KOPT-K1 (cell line): ENCODE results near the gene LANCL2.

Experiments
- H3K27ac ChIP-seq: fragments of 200-600 bp; sonication (generic); 2 replicates; pipeline ENCODE4 v1.5.1; 2016; ENCODE audit warnings: antibody characterized with exemption, mild to moderate bottlenecking, low read depth, low read length; ENCODE audit not compliant: poor library complexity, severe bottlenecking
- H3K36me3 ChIP-seq: fragments of 200-600 bp; sonication (generic); 2 replicates; pipeline ENCODE4 v1.5.1; 2017; ENCODE audit warnings: antibody characterized with exemption, mild to moderate bottlenecking, low read length, moderate library complexity; ENCODE audit not compliant: insufficient read depth
- H3K9me3 ChIP-seq: fragments of 200-600 bp; sonication (generic); 2 replicates; pipeline ENCODE4 v1.5.1; 2017; ENCODE audit warnings: antibody characterized with exemption, low read length, mild to moderate bottlenecking; ENCODE audit not compliant: insufficient read depth, poor library complexity, severe bottlenecking

The LANCL2 gene

DNA sequence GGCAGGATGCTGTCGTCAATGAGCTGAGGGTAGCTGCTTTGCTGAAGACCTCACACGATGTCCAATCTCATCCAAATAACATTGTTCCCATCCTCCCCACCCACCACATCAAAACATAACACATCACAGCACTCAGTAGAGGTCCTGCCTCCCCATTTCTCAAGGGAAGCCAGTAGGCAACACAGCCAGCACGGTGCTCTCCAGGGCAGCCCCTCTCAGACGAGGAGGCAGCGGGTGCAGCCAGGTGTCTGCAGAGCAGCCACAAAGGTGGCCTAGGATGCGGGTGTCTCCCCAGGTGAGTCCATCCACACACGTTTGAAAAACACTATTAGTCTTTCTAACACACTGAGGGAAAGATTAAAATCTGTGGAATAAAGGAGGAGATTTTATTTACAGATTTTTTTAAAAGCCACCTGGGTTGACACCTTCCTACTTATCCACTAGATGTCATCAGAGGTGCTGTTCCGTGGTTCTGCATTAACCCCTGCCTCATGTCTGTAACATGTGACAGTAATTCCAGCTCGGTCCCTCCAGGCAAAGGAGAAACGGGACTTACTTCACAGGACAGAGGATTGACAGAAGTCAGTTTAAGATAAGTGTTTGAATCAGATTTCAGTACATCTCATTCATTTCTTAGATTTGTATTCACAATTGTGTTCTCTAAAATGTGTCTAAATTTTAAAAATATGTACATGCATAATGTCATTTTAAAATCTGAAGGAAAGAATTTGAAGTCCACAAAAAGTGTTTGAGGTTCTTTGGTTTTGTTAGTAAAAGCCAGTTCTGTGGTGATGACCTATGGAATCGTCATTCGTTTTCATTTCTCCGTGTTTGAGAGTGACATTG is 68.0 kb downstream of the LANCL2 start:
- Histone ChIP-seq H3K27ac (no peak overlapping the region), H3K36me3 (peaks cover 6% of the 10 kb centered on the region; the same call in 1 of the 2 replicates), H3K9me3 (no peaks in the 10 kb centered on the region)

DNA sequence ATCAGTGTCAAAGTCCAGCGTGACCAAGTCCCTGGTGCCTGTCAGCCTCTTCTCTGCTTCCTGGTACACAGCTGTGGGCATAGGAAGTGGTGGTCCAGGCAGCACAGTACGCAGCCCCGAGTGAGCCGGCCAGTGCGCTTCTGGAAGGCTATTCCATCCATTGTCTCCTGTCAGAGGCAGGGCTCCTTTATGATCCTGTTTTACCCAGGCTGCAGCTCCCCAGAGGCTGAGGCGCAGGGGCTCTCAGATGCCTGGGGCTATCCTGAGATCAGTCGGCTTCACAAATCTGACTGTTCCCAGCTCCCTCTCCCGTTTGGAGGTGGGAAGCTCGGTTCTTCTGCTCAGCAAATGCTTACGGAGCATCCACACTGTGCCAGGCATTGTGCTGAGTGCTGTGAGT is 70.3 kb downstream of the LANCL2 start:
- peaks cover 6% of the 10 kb centered on the region; the same call in 1 of the 2 replicates for H3K36me3 ChIP-seq
- no peaks in the 10 kb centered on the region for H3K9me3 ChIP-seq
- H3K27ac ChIP-seq, result no peak overlapping the region

DNA sequence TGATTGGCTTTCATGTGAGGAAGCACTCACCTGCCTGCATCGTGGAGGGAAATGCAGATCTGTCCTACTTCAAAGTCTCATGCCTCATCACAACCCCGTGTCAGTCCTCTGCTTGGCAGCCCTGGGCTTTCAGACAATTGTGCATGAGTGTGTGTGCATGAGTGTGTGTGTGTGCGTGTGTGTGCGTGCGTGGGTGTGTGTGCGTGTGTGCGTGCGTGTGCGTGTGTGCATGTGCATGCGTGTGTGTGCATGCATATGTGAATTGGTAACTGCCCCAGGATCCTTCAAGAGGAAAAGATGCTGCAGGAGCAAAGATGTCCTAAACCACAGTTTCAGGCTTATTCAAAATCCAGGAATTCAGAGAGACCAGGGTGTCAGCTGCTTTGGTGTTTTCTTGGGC is 71.3 kb downstream of the LANCL2 start:
- Histone ChIP-seq H3K27ac (no peak overlapping the region), H3K36me3 (peaks cover 4% of the 10 kb centered on the region; the same call in 1 of the 2 replicates), H3K9me3 (no peaks in the 10 kb centered on the region)

DNA sequence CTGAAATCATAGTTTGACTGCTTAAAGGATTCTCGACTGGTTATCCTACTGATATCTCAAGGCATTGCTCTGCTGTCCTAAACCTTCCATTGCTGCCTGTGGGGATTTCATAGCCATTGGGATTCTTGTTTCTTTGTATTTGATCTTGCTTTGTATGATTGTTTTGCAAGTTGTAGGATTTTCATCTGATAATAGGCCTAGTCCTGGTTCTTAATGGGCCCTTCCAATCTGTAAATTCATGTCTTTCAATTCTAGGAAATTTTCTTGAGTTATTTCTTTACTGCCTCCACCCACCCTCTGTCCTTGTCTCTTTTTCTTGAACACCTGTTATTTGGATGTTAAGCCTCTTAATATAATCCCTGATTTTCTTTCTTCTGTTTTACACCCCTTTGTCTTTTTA is 72.2 kb downstream of the LANCL2 start:
- H3K9me3 ChIP-seq, result no peaks in the 10 kb centered on the region
- H3K27ac ChIP-seq, result no peak overlapping the region
- H3K36me3 ChIP-seq, result no peaks in the 10 kb centered on the region

DNA sequence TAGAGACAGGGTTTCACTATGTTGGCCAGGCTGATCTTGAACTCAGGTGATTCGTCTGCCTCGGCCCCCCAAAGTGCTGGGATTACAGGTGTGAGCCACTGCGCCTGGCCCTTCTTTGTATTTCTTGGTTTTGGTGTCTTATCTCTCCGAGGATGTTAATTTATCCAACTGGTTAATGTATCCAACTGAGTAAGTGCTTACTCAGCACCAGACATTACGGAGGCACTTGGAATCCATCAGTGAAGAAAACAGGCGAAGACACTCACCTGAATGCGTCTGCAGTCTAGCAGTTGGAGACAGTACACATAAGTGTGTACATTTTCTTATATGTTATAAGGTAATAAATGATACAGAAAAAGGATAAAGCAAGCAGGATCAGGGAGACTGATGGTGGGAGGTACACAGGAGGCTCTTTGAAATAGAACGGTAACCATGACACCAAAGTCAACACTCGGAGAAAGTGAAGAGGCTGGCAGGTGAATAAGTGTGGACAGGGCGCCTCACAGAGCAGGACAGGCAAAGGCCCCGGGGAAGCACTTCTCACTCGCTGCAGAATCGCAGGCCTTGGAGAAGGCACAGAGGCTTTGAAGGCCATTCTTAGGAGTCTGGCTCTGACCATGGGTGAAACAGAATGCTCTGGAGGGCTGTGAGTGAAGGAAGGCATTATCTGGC is 73.1 kb downstream of the LANCL2 start:
- H3K9me3 ChIP-seq, result no peaks in the 10 kb centered on the region
- no peak overlapping the region for H3K27ac ChIP-seq
- no peaks in the 10 kb centered on the region for H3K36me3 ChIP-seq

DNA sequence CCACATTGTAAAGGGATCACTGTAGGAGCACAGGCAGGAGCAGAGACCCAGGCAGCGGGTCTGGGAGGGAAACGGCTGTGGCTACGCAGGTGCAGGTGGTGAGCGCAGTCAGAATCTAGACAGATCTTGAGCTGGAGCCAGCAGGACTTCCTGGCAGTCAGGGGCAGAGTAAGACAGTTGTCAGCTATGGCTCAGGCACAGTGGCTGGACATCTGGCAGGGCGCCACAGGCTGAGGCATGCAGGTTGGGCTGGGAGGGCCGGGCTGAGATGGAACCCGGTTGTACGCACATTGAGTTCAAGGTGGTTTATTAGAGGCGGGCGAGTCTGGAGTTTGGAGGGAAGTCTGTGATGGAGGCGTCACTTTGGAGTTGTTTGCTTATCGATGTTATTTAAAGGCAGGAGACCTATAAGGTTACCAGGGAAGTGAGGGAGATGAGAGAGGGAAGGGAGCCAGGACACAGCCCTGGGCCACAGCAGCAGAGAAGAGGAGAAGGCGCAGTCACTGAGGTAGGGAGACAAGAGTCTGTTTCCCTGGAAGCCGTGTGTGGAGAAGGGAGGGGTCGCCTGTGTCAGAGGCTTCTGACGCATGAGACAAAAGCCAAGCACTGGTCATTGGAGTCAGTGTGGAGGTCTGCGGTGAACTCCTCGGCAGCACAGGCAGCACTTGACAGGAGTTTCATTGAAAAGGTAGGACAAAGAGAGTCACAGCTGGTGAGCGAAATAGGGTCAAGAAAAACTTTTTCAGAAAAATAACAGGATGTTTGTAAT is 73.8 kb downstream of the LANCL2 start:
- Histone ChIP-seq H3K36me3 (no peaks in the 10 kb centered on the region), H3K27ac (no peak overlapping the region)

DNA sequence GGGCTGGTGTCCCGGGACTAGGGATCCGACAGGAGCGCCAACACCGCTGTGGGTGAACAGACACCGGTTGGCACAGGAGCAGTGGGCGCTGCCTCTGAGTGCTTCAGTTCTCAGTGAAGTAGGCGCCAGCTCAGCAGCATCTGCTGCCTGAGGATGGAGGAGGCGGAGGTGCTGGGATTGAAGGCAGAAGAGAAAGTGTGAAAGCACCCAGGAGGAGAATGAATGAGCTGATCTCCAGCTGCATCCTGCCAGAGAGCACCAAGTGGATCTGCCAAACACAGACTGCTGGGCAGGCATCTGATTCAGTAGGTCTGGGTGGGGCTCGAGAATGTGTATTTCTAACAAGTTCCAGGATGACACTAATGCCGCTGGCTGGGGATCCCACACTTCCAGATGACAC is 74.5 kb downstream of the LANCL2 start:
- no peaks in the 10 kb centered on the region for H3K9me3 ChIP-seq
- H3K36me3 ChIP-seq, result no peaks in the 10 kb centered on the region
- H3K27ac ChIP-seq, result no peak overlapping the region

More for the DNA sequence above, 73.8 kb downstream of the LANCL2 start:
- H3K9me3 ChIP-seq, result no peaks in the 10 kb centered on the region

GRCh38 chr7:55440040-55440690 is 75.0 kb downstream of the LANCL2 start:
- H3K27ac ChIP-seq, result no peak overlapping the region
- H3K9me3 ChIP-seq, result no peaks in the 10 kb centered on the region
- H3K36me3 ChIP-seq, result no peaks in the 10 kb centered on the region

DNA sequence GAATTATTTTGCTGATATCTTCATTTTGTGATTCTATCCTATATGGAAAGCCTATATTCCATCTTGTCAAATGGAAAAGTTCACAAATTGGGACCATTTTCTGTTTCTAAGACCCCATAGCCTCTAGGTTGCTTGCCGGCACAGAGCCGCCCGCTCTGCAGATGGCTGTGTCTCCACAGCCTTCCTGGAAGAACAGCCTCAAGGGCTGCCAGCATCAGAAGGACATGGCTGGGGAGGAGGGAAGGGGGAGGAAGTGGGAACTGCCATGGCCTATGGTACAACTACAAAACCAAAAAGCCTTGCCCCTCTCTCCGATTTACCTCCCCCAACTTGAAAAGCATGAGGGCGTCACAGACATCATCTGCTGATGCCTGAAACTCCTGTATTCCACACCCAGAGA is 75.9 kb downstream of the LANCL2 start:
- H3K9me3 ChIP-seq, result no peaks in the 10 kb centered on the region
- H3K36me3 ChIP-seq, result no peaks in the 10 kb centered on the region
- H3K27ac ChIP-seq, result no peak overlapping the region

GRCh38 chr7:55441774-55442522 is 76.8 kb downstream of the LANCL2 start:
- no peaks in the 10 kb centered on the region for H3K36me3 ChIP-seq
- no peak overlapping the region for H3K27ac ChIP-seq
- no peaks in the 10 kb centered on the region for H3K9me3 ChIP-seq

DNA sequence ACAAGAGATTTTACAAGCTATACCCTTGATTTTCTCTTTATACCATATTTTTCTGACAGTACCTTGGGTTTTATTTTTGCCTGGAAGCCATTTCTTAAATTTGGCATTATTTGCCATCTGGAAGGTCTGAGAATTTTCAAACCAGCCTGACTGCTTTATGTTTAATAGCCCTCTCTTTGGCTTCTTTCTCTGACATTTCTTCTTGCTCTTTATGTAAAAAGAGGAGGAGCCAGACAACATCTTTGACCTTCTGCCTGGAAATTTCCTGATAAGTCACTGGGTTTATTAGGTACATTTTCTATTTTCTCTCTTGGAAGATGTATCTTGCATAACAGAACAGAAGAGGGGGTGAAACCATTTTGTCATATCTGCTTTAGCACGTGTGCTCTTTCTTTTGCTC is 79.6 kb downstream of the LANCL2 start:
- Histone ChIP-seq H3K36me3 (no peaks in the 10 kb centered on the region), H3K9me3 (no peaks in the 10 kb centered on the region), H3K27ac (no peak overlapping the region)

GRCh38 chr7:55448526-55448925 is 83.4 kb downstream of the LANCL2 start:
- H3K9me3 ChIP-seq, result no peaks in the 10 kb centered on the region
- no peaks in the 10 kb centered on the region for H3K36me3 ChIP-seq
- H3K27ac ChIP-seq, result no peak overlapping the region

DNA sequence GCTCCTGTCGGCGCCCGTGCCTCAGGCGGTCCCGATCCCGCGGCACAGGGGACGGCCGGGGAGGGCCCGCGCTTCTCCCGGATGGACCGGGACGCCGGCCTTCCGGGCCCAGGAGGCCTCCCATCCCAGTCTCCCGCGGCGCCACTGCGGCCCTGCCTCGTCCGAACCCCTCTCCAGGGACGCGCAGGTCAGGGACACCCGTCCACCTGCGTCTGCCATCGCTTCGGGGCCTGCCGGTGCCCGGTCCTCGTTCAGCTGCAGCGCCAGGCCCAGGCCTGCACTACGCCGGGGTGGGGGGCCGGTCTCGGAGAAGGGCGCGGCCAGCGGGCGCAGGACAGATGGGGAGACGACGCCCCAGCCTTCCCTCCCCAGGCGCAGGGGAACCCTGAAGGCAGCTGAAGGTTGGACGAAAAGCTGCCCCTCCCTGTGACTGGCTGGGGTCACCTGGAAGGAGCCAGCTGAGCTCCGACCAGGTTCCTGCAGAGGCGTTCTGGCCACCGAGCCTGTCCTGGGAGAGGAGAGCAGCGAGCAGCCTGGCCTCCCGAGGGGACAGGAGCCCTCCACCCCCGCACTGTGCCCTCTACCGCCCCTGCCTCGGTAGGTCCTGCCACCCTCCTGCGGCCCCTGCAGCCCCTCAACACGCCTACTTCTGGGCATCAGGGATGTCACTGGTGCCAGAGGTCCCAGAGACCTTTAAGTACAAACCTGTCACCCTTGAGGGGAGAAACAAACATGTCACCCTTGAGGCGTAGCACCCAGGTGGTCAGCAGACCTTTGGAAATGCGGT is 84.3 kb downstream of the LANCL2 start:
- H3K9me3 ChIP-seq, result no peaks in the 10 kb centered on the region
- H3K36me3 ChIP-seq, result no peaks in the 10 kb centered on the region
- no peak overlapping the region for H3K27ac ChIP-seq
